Epithelial cell of esophagus (primary cell): Measurements from ENCODE around the gene RAB19.
"Not testable (repeated sequence)": the region's sequence is repeated elsewhere in the genome, so short reads cannot be mapped to it uniquely, and the experiment has no call there.

Source experiments
- DNase-seq: peaks from one replicate; pipeline ENCODE4 v3.0.0; 2010; ENCODE audit warnings: low read depth
- H3K4me3 ChIP-seq: 2 replicates; pipeline ENCODE4 v1.5.1; 2011; ENCODE audit warnings: mild to moderate bottlenecking, low read length, control low read depth
- CTCF ChIP-seq: IDR thresholded peaks from 2 replicates; pipeline ENCODE4 v1.5.1; 2011; ENCODE audit warnings: low read depth, mild to moderate bottlenecking, low read length, control low read depth, inconsistent platforms; ENCODE audit not compliant: insufficient read depth; ENCODE audit errors: missing control alignments

RAB19 gene

GRCh38 chr7:140453273-140453672 lies 49.4 kb downstream of the RAB19 start:
- no peak for DNase-seq
- no peak for TF ChIP-seq CTCF
- no peak overlapping the region for H3K4me3 ChIP-seq

GRCh38 chr7:140453785-140454656 lies 50.2 kb downstream of the RAB19 start:
- not testable (repeated sequence) for H3K4me3 ChIP-seq, DNase-seq

- no peak overlapping the region for H3K4me3 ChIP-seq
- DNase-seq = no peak
- TF ChIP-seq CTCF = no peak
Observed at GRCh38 chr7:140454657-140455015, 50.8 kb downstream of the RAB19 start.

GRCh38 chr7:140455743-140456142 lies 51.9 kb downstream of the RAB19 start:
- TF ChIP-seq CTCF = no peak
- no peak for DNase-seq
- no peak overlapping the region for H3K4me3 ChIP-seq

GRCh38 chr7:140456551-140457051 lies 52.7 kb downstream of the RAB19 start:
- no peak for TF ChIP-seq CTCF
- DNase-seq = peak; percentile 41
- H3K4me3 ChIP-seq = no peak overlapping the region

- DNase-seq = no peak
- no peak for TF ChIP-seq CTCF
- H3K4me3 ChIP-seq = no peak overlapping the region
Observed at GRCh38 chr7:140458201-140458600, 54.3 kb downstream of the RAB19 start.

GRCh38 chr7:140458916-140459315 lies 55.1 kb downstream of the RAB19 start:
- no peak for TF ChIP-seq CTCF
- no peak overlapping the region for H3K4me3 ChIP-seq
- DNase-seq = no peak
